ENCODE data around the gene VWA8. TPM values are rescaled to one million over a fixed set of nuclear protein-coding genes. Genes with fewer than 3 reads are reported as not detected.

Gene VWA8
- total and polyA plus RNA-seq, 2 of the 13 experiments (the other 11 are each of a cell fraction or from before 2014, with no cell fraction given) = 9.1 to 17.3 TPM

- no peak for TF ChIP-seq ZNF333 (CRISPR knock-in tag; IDR thresholded peaks at IDR 0.05; ENCODE audit: borderline replicate concordance)
- no peak for TF ChIP-seq ZNF510 (CRISPR knock-in tag; IDR thresholded peaks at IDR 0.05; ENCODE audit: low read depth)
- peak; percentile 87 for TF ChIP-seq POGZ (CRISPR knock-in tag; IDR thresholded peaks at IDR 0.05)
- TF ChIP-seq ZBTB37 (CRISPR knock-in tag; IDR thresholded peaks at IDR 0.05) = no peak
- no peak for TF ChIP-seq ETS1 (CRISPR knock-in tag; IDR thresholded peaks at IDR 0.05)
- no peak for TF ChIP-seq KMT2B (CRISPR knock-in tag; IDR thresholded peaks at IDR 0.05)
- no peak for TF ChIP-seq ZNF34 (CRISPR knock-in tag; IDR thresholded peaks at IDR 0.05; ENCODE audit: borderline replicate concordance)
- no peak for TF ChIP-seq PHF5A (CRISPR knock-in tag; IDR thresholded peaks at IDR 0.05; ENCODE audit: low read depth, unreplicated experiment)
- TF ChIP-seq EHMT2 (IDR thresholded peaks at IDR 0.05; ENCODE audit: borderline replicate concordance, low read depth, low read length) = 0 out of 2 replicates have a peak, but pooled peaks have one; percentile 39
- TF ChIP-seq ZBTB20 (CRISPR knock-in tag; IDR thresholded peaks at IDR 0.05; ENCODE audit: borderline replicate concordance, low read depth) = no peak
- no peak for TF ChIP-seq ZNF678 (CRISPR knock-in tag; IDR thresholded peaks at IDR 0.05)
- TF ChIP-seq ZNF747 (CRISPR knock-in tag; IDR thresholded peaks at IDR 0.05; ENCODE audit: borderline replicate concordance) = no peak
- TF ChIP-seq, protein P1, sequence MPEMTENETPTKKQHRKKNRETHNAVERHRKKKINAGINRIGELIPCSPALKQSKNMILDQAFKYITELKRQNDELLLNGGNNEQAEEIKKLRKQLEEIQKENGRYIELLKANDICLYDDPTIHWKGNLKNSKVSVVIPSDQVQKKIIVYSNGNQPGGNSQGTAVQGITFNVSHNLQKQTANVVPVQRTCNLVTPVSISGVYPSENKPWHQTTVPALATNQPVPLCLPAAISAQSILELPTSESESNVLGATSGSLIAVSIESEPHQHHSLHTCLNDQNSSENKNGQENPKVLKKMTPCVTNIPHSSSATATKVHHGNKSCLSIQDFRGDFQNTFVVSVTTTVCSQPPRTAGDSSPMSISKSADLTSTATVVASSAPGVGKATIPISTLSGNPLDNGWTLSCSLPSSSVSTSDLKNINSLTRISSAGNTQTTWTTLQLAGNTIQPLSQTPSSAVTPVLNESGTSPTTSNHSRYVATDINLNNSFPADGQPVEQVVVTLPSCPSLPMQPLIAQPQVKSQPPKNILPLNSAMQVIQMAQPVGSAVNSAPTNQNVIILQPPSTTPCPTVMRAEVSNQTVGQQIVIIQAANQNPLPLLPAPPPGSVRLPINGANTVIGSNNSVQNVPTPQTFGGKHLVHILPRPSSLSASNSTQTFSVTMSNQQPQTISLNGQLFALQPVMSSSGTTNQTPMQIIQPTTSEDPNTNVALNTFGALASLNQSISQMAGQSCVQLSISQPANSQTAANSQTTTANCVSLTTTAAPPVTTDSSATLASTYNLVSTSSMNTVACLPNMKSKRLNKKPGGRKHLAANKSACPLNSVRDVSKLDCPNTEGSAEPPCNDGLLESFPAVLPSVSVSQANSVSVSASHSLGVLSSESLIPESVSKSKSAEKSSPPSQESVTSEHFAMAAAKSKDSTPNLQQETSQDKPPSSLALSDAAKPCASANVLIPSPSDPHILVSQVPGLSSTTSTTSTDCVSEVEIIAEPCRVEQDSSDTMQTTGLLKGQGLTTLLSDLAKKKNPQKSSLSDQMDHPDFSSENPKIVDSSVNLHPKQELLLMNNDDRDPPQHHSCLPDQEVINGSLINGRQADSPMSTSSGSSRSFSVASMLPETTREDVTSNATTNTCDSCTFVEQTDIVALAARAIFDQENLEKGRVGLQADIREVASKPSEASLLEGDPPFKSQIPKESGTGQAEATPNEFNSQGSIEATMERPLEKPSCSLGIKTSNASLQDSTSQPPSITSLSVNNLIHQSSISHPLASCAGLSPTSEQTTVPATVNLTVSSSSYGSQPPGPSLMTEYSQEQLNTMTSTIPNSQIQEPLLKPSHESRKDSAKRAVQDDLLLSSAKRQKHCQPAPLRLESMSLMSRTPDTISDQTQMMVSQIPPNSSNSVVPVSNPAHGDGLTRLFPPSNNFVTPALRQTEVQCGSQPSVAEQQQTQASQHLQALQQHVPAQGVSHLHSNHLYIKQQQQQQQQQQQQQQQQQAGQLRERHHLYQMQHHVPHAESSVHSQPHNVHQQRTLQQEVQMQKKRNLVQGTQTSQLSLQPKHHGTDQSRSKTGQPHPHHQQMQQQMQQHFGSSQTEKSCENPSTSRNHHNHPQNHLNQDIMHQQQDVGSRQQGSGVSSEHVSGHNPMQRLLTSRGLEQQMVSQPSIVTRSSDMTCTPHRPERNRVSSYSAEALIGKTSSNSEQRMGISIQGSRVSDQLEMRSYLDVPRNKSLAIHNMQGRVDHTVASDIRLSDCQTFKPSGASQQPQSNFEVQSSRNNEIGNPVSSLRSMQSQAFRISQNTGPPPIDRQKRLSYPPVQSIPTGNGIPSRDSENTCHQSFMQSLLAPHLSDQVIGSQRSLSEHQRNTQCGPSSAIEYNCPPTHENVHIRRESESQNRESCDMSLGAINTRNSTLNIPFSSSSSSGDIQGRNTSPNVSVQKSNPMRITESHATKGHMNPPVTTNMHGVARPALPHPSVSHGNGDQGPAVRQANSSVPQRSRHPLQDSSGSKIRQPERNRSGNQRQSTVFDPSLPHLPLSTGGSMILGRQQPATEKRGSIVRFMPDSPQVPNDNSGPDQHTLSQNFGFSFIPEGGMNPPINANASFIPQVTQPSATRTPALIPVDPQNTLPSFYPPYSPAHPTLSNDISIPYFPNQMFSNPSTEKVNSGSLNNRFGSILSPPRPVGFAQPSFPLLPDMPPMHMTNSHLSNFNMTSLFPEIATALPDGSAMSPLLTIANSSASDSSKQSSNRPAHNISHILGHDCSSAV (CRISPR knock-in tag; IDR thresholded peaks at IDR 0.05; ENCODE audit: borderline replicate concordance) = no peak
- TF ChIP-seq TFDP2 (CRISPR knock-in tag; IDR thresholded peaks at IDR 0.05) = no peak
- peak; percentile 33; the same call in 1 of the 2 replicates for TF ChIP-seq TCF7L2 (IDR thresholded peaks at IDR 0.05; ENCODE audit: low read depth, low read length)
- TF ChIP-seq, protein P2, sequence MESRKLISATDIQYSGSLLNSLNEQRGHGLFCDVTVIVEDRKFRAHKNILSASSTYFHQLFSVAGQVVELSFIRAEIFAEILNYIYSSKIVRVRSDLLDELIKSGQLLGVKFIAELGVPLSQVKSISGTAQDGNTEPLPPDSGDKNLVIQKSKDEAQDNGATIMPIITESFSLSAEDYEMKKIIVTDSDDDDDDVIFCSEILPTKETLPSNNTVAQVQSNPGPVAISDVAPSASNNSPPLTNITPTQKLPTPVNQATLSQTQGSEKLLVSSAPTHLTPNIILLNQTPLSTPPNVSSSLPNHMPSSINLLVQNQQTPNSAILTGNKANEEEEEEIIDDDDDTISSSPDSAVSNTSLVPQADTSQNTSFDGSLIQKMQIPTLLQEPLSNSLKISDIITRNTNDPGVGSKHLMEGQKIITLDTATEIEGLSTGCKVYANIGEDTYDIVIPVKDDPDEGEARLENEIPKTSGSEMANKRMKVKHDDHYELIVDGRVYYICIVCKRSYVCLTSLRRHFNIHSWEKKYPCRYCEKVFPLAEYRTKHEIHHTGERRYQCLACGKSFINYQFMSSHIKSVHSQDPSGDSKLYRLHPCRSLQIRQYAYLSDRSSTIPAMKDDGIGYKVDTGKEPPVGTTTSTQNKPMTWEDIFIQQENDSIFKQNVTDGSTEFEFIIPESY (CRISPR knock-in tag; IDR thresholded peaks at IDR 0.05) = peak; percentile 99
These were observed 354.3 kb downstream of the VWA8 start (continued) for GRCh38 chr13:41606646-41607045.
